Osteocyte (in vitro differentiated cells): ENCODE results near the gene XPA. TPM values are rescaled to one million over a fixed set of nuclear protein-coding genes. Genes with fewer than 3 reads are reported as not detected.
"Not testable (repeated sequence)": the region's sequence is repeated elsewhere in the genome, so short reads cannot be mapped to it uniquely, and the experiment has no call there.

Experiments used
- DNase-seq: peaks from one replicate; pipeline ENCODE4 v3.0.0; 2021; ENCODE audit warnings: mixed read lengths; ENCODE audit not compliant: unreplicated experiment; ENCODE audit errors: extremely low spot score
- H3K27ac Mint-ChIP-seq: one replicate; pipeline ENCODE4 v1.8.0; 2021; ENCODE audit warnings: mild to moderate bottlenecking, mixed read lengths; ENCODE audit not compliant: unreplicated experiment
- H3K27me3 Mint-ChIP-seq: one replicate; pipeline ENCODE4 v1.8.0; 2021; ENCODE audit warnings: mixed read lengths; ENCODE audit not compliant: unreplicated experiment
- H3K36me3 Mint-ChIP-seq: one replicate; pipeline ENCODE4 v1.8.0; 2021; ENCODE audit warnings: mixed read lengths; ENCODE audit not compliant: unreplicated experiment
- H3K4me1 Mint-ChIP-seq: one replicate; pipeline ENCODE4 v1.8.0; 2021; ENCODE audit warnings: mixed read lengths; ENCODE audit not compliant: unreplicated experiment
- H3K4me3 Mint-ChIP-seq: one replicate; pipeline ENCODE4 v1.8.0; 2021; ENCODE audit warnings: mild to moderate bottlenecking, moderate library complexity, mixed read lengths; ENCODE audit not compliant: unreplicated experiment
- H3K9me3 Mint-ChIP-seq: one replicate; pipeline ENCODE4 v1.8.0; 2021; ENCODE audit warnings: mixed read lengths; ENCODE audit not compliant: unreplicated experiment
- CTCF ChIP-seq: fragments of 200-600 bp; sonication (generic); IDR thresholded peaks from 2 replicates; pipeline ENCODE4 v1.5.0; 2021; ENCODE audit warnings: antibody characterized with exemption, mild to moderate bottlenecking, moderate library complexity
- long read RNA-seq: library from polyadenylated mRNA; unstranded; transcript quantifications from one replicate; pipeline ENCODE4 v2.0.0, GENCODE V29; 2021
- total RNA-seq: library from RNA; stranded (reverse); gene quantifications from 2 replicates; pipeline ENCODE4 v1.2.1, GENCODE V29; 2021

The XPA gene
- total RNA-seq: 10.1 and 10.6 TPM in 2 replicates
- long read RNA-seq, transcript XPA-201 (6 exons, 1,417 nt): major isoform, 10 of 19 reads
- long read RNA-seq, partial matches to known transcripts: 2 of 19 reads
- long read RNA-seq, other reads (novel, unspliced or antisense): 6 of 19 reads

- Mint-ChIP-seq H3K27me3 (no peaks in the 10 kb centered on the region), H3K36me3 (peaks cover 3% of the 10 kb centered on the region), H3K4me1 (peaks cover 35% of the 10 kb centered on the region), H3K9me3 (no peaks in the 10 kb centered on the region), H3K27ac (peak within 1 kb of the TSS; percentile 94), H3K4me3 (peak within 1 kb of the TSS; percentile 93)
- DNase-seq: peak; percentile 99
- no peak for TF ChIP-seq CTCF
These were observed at the start of gene XPA for GRCh38 chr9:97696803-97697601. Gene XPA, minus strand, starts transcription at chr9:97697340. Its CDS starts 48 bp downstream, at chr9:97697292.

- no peak for TF ChIP-seq CTCF
- Mint-ChIP-seq H3K36me3 (no peaks in the 10 kb centered on the region), H3K4me1 (peaks cover 5% of the 10 kb centered on the region), H3K27ac (no peak overlapping the region), H3K27me3 (peaks cover 40% of the 10 kb centered on the region), H3K9me3 (peaks cover 10% of the 10 kb centered on the region), H3K4me3 (no peak overlapping the region)
- DNase-seq: peak; percentile 54
These were observed 47.9 kb upstream of the XPA start for GRCh38 chr9:97744710-97745708.

DNA sequence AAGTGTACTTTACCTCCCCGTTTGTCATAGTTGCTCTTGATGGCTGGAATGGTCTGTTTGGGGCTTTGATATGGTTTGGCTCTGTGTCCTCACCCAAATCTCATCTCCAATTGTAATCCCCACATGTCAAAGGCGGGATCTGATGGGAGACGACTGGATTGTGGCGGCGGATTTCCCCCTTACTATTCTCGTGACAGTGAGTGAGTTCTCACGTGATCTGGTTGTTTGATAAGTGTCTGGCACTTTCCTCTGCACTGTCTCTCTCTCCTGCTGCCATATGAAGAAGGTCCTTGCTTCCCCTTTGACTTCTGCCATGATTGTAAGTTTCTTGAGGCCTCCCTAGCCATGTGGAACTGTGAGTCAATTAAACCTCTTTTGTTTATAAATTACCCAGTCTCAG lies 46.9 kb upstream of the XPA start:
- not testable (repeated sequence) for H3K4me1 Mint-ChIP-seq, H3K27ac Mint-ChIP-seq, H3K4me3 Mint-ChIP-seq, DNase-seq, H3K36me3 Mint-ChIP-seq, H3K9me3 Mint-ChIP-seq
- peaks cover 42% of the 10 kb centered on the region for H3K27me3 Mint-ChIP-seq

- H3K4me3 Mint-ChIP-seq: no peak overlapping the region
- no peak overlapping the region for H3K27ac Mint-ChIP-seq
- no peak for TF ChIP-seq CTCF
- no peaks in the 10 kb centered on the region for H3K36me3 Mint-ChIP-seq
- H3K9me3 Mint-ChIP-seq: peaks cover 10% of the 10 kb centered on the region
- no peak for DNase-seq
- H3K27me3 Mint-ChIP-seq: peaks cover 42% of the 10 kb centered on the region
- peaks cover 5% of the 10 kb centered on the region for H3K4me1 Mint-ChIP-seq
These were observed 45.4 kb upstream of the XPA start for GRCh38 chr9:97742545-97742944.

- Mint-ChIP-seq H3K27me3 (peaks cover 39% of the 10 kb centered on the region), H3K36me3 (no peaks in the 10 kb centered on the region), H3K9me3 (peaks cover 10% of the 10 kb centered on the region), H3K4me3 (no peak overlapping the region), H3K27ac (no peak overlapping the region), H3K4me1 (peaks cover 5% of the 10 kb centered on the region)
- TF ChIP-seq CTCF: no peak
- DNase-seq: no peak
These were observed 44.8 kb upstream of the XPA start for GRCh38 chr9:97741947-97742346.
